ENCODE data around the gene ITIH5.

The ITIH5 gene

GRCh38 chr10:7625836-7626235 lies 40.9 kb downstream of the ITIH5 start:
- no peak for DNase-seq

- no peak for DNase-seq
Observed at GRCh38 chr10:7625009-7625408, 41.8 kb downstream of the ITIH5 start.

GRCh38 chr10:7622969-7623368 lies 43.8 kb downstream of the ITIH5 start:
- DNase-seq = no peak

GRCh38 chr10:7618461-7618860 lies 48.3 kb downstream of the ITIH5 start:
- DNase-seq = no peak

- no peak for DNase-seq
Observed at GRCh38 chr10:7611909-7612308, 54.9 kb downstream of the ITIH5 start.

GRCh38 chr10:7610651-7611389 lies 55.9 kb downstream of the ITIH5 start:
- DNase-seq = no peak

- no peak for DNase-seq
Observed at GRCh38 chr10:7610026-7610425, 56.7 kb downstream of the ITIH5 start.

GRCh38 chr10:7609556-7609955 lies 57.2 kb downstream of the ITIH5 start:
- no peak for DNase-seq

- no peak for DNase-seq
Observed at GRCh38 chr10:7608001-7608400, 58.8 kb downstream of the ITIH5 start.

- DNase-seq = no peak
Observed at GRCh38 chr10:7606951-7607404, 59.8 kb downstream of the ITIH5 start.

GRCh38 chr10:7605565-7606295 lies 61.0 kb downstream of the ITIH5 start:
- DNase-seq = no peak

- no peak for DNase-seq
Observed at GRCh38 chr10:7601023-7601656, 65.6 kb downstream of the ITIH5 start.

GRCh38 chr10:7598771-7599170 lies 68.0 kb downstream of the ITIH5 start:
- no peak for DNase-seq

- DNase-seq = no peak
Observed at GRCh38 chr10:7596356-7596755, 70.4 kb downstream of the ITIH5 start.

GRCh38 chr10:7593905-7594304 lies 72.9 kb downstream of the ITIH5 start:
- no peak for DNase-seq

GRCh38 chr10:7593063-7593462 lies 73.7 kb downstream of the ITIH5 start:
- no peak for DNase-seq

- DNase-seq = no peak
Observed at GRCh38 chr10:7592627-7593026, 74.1 kb downstream of the ITIH5 start.

- no peak for DNase-seq
Observed at GRCh38 chr10:7590271-7590670, 76.5 kb downstream of the ITIH5 start.

GRCh38 chr10:7589748-7590147 lies 77.0 kb downstream of the ITIH5 start:
- no peak for DNase-seq

- no peak for DNase-seq
Observed at GRCh38 chr10:7587865-7588188, 78.9 kb downstream of the ITIH5 start.

GRCh38 chr10:7587168-7587864 lies 79.5 kb downstream of the ITIH5 start:
- no peak for DNase-seq

- DNase-seq = no peak
Observed at GRCh38 chr10:7585228-7585627, 81.5 kb downstream of the ITIH5 start.

GRCh38 chr10:7583626-7584025 lies 83.1 kb downstream of the ITIH5 start:
- DNase-seq = no peak

- DNase-seq = no peak
Observed at GRCh38 chr10:7580520-7580919, 86.2 kb downstream of the ITIH5 start.

Data from cortex of kidney (tissue), 1 donor.